ENCODE data around the gene LANCL1. TPM values are rescaled to one million over a fixed set of nuclear protein-coding genes. Genes with fewer than 3 reads are reported as not detected.

LANCL1 gene
- total RNA-seq, 1 experiment from 2014 or later, result 35.9 TPM

DNA sequence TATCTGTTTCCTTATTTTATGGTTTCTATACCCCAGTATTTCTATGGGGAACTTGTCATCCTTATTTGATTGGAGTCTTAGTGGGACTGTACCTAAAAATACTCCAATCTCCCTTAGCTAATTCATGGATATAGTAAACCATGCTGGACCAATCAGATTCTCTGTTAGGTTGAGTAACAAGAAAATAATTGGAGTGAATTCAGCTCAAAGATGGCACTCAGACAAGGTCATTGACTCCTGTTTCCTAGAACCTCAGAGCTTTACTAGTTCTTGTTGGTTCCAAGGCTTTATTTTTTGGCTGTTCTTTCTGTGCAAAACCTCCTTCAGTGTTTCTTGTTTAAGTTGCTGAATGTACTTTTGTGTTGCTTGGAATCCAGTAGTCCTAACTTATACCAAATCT is 48.0 kb upstream of the LANCL1 start (continued):
- no peak for TF ChIP-seq ETV6 (CRISPR knock-in tag; IDR thresholded peaks at IDR 0.05)
- no peak for TF ChIP-seq SMAD3 (CRISPR knock-in tag; IDR thresholded peaks at IDR 0.05; ENCODE audit: borderline replicate concordance)
- no peak for TF ChIP-seq NFE2L1 (CRISPR knock-in tag; IDR thresholded peaks at IDR 0.05)
- TF ChIP-seq, protein P1, sequence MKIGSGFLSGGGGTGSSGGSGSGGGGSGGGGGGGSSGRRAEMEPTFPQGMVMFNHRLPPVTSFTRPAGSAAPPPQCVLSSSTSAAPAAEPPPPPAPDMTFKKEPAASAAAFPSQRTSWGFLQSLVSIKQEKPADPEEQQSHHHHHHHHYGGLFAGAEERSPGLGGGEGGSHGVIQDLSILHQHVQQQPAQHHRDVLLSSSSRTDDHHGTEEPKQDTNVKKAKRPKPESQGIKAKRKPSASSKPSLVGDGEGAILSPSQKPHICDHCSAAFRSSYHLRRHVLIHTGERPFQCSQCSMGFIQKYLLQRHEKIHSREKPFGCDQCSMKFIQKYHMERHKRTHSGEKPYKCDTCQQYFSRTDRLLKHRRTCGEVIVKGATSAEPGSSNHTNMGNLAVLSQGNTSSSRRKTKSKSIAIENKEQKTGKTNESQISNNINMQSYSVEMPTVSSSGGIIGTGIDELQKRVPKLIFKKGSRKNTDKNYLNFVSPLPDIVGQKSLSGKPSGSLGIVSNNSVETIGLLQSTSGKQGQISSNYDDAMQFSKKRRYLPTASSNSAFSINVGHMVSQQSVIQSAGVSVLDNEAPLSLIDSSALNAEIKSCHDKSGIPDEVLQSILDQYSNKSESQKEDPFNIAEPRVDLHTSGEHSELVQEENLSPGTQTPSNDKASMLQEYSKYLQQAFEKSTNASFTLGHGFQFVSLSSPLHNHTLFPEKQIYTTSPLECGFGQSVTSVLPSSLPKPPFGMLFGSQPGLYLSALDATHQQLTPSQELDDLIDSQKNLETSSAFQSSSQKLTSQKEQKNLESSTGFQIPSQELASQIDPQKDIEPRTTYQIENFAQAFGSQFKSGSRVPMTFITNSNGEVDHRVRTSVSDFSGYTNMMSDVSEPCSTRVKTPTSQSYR (CRISPR knock-in tag; IDR thresholded peaks at IDR 0.05), result no peak

DNA sequence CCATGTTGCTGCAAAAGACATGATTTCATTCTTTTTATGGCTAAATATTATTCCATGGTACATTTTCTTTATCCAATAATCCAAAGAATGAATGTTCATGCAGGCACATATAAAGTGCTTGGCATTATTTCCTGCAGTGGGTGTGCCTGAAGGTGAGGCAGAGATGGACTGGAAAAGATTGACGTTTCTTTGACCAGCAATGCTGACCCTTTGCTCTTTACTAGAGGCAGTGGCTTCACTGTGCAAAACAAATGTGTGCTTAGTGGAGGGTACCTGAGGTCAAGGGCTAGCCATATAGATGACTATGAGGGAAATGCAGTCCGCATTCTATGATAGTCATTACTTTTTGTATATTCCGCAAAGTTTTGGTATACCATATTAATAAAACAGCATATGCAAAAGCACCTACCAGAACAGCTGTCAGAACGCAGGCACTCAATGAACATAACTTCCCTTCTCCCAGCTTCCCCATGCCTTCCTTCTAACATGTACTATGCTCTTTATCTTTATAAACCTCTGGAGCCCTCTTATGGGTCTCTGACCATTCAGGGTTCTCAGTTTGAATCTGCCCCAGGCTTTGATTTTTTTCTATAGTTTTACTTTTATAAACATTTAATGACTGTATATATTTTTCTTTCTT is 47.2 kb upstream of the LANCL1 start:
- TF ChIP-seq, protein P2, sequence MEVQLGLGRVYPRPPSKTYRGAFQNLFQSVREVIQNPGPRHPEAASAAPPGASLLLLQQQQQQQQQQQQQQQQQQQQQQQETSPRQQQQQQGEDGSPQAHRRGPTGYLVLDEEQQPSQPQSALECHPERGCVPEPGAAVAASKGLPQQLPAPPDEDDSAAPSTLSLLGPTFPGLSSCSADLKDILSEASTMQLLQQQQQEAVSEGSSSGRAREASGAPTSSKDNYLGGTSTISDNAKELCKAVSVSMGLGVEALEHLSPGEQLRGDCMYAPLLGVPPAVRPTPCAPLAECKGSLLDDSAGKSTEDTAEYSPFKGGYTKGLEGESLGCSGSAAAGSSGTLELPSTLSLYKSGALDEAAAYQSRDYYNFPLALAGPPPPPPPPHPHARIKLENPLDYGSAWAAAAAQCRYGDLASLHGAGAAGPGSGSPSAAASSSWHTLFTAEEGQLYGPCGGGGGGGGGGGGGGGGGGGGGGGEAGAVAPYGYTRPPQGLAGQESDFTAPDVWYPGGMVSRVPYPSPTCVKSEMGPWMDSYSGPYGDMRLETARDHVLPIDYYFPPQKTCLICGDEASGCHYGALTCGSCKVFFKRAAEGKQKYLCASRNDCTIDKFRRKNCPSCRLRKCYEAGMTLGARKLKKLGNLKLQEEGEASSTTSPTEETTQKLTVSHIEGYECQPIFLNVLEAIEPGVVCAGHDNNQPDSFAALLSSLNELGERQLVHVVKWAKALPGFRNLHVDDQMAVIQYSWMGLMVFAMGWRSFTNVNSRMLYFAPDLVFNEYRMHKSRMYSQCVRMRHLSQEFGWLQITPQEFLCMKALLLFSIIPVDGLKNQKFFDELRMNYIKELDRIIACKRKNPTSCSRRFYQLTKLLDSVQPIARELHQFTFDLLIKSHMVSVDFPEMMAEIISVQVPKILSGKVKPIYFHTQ (CRISPR knock-in tag; IDR thresholded peaks at IDR 0.05), result no peak
- H3K36me3 Mint-ChIP-seq, result no peaks in the 10 kb centered on the region
- no peaks in the 10 kb centered on the region for H3K27me3 Mint-ChIP-seq (ENCODE audit: low read depth)
- ChIA-PET POLR2A (no interaction called here), CTCF (interaction anchor here (1.2 to 1.3 kb wide), 2 partner anchors 21 to 54 kb away, joined by 3 read pairs; no protein-coding TSS in a partner anchor)
- DNase-seq (ENCODE audit: low spot score) (no peak), ATAC-seq (no peak)
- H3K27ac Mint-ChIP-seq, result no peak overlapping the region
- H3K4me3 Mint-ChIP-seq, result no peak overlapping the region
- no peaks in the 10 kb centered on the region for H3K9me3 Mint-ChIP-seq
- peaks cover 11% of the 10 kb centered on the region for H3K4me1 Mint-ChIP-seq

DNA sequence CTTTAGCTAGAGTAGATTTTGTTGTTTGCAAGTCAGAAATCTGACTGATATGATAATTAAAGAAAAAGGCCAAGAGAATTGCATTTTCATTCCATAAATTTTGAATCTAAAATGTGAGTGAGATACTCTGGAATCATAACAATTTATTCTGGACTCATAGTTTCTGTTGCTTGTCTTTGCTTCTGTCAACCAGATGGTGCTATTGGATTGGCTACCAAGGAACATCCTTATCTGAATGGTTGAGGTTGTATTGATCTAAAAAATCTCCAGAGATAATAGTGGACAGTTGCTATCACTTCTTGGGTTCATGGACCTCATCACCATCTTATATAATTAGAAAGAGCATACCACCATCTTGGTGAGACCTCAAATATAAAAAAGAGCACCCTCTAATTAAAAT is 45.8 kb upstream of the LANCL1 start:
- ChIA-PET CTCF (no interaction called here), POLR2A (no interaction called here)
- DNase-seq (ENCODE audit: low spot score) (no peak), ATAC-seq (no peak)
- Mint-ChIP-seq H3K27ac (no peak overlapping the region), H3K36me3 (no peaks in the 10 kb centered on the region), H3K9me3 (no peaks in the 10 kb centered on the region), H3K27me3 (ENCODE audit: low read depth) (no peaks in the 10 kb centered on the region), H3K4me3 (no peak overlapping the region), H3K4me1 (peaks cover 6% of the 10 kb centered on the region; the same call in 1 of the 2 replicates)
- TF ChIP-seq JAZF1 (CRISPR knock-in tag; IDR thresholded peaks at IDR 0.05), result no peak
- no peak for TF ChIP-seq MXD4 (CRISPR knock-in tag; IDR thresholded peaks at IDR 0.05; ENCODE audit: borderline replicate concordance)
- TF ChIP-seq ZNF232 (CRISPR knock-in tag; IDR thresholded peaks at IDR 0.05), result no peak
- TF ChIP-seq ZBTB21 (CRISPR knock-in tag; IDR thresholded peaks at IDR 0.05; ENCODE audit: borderline replicate concordance), result no peak
- TF ChIP-seq ZNF671 (CRISPR knock-in tag; IDR thresholded peaks at IDR 0.05), result no peak
- no peak for TF ChIP-seq NR1H2 (CRISPR knock-in tag; IDR thresholded peaks at IDR 0.05)
- no peak for TF ChIP-seq CREM (CRISPR knock-in tag; IDR thresholded peaks at IDR 0.05)
- no peak for TF ChIP-seq TEAD4 (CRISPR knock-in tag; IDR thresholded peaks at IDR 0.05)
- TF ChIP-seq, protein P3, sequence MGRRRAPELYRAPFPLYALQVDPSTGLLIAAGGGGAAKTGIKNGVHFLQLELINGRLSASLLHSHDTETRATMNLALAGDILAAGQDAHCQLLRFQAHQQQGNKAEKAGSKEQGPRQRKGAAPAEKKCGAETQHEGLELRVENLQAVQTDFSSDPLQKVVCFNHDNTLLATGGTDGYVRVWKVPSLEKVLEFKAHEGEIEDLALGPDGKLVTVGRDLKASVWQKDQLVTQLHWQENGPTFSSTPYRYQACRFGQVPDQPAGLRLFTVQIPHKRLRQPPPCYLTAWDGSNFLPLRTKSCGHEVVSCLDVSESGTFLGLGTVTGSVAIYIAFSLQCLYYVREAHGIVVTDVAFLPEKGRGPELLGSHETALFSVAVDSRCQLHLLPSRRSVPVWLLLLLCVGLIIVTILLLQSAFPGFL (CRISPR knock-in tag; IDR thresholded peaks at IDR 0.05; ENCODE audit: borderline replicate concordance), result no peak
- TF ChIP-seq, protein P4, sequence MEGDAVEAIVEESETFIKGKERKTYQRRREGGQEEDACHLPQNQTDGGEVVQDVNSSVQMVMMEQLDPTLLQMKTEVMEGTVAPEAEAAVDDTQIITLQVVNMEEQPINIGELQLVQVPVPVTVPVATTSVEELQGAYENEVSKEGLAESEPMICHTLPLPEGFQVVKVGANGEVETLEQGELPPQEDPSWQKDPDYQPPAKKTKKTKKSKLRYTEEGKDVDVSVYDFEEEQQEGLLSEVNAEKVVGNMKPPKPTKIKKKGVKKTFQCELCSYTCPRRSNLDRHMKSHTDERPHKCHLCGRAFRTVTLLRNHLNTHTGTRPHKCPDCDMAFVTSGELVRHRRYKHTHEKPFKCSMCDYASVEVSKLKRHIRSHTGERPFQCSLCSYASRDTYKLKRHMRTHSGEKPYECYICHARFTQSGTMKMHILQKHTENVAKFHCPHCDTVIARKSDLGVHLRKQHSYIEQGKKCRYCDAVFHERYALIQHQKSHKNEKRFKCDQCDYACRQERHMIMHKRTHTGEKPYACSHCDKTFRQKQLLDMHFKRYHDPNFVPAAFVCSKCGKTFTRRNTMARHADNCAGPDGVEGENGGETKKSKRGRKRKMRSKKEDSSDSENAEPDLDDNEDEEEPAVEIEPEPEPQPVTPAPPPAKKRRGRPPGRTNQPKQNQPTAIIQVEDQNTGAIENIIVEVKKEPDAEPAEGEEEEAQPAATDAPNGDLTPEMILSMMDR (IDR thresholded peaks at IDR 0.05), result no peak
- TF ChIP-seq, protein P5, sequence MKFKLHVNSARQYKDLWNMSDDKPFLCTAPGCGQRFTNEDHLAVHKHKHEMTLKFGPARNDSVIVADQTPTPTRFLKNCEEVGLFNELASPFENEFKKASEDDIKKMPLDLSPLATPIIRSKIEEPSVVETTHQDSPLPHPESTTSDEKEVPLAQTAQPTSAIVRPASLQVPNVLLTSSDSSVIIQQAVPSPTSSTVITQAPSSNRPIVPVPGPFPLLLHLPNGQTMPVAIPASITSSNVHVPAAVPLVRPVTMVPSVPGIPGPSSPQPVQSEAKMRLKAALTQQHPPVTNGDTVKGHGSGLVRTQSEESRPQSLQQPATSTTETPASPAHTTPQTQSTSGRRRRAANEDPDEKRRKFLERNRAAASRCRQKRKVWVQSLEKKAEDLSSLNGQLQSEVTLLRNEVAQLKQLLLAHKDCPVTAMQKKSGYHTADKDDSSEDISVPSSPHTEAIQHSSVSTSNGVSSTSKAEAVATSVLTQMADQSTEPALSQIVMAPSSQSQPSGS (CRISPR knock-in tag; IDR thresholded peaks at IDR 0.05; ENCODE audit: borderline replicate concordance, low read depth), result no peak
- no peak for TF ChIP-seq ZNF121 (CRISPR knock-in tag; IDR thresholded peaks at IDR 0.05)
- TF ChIP-seq NFE2L1 (CRISPR knock-in tag; IDR thresholded peaks at IDR 0.05), result no peak
- no peak for TF ChIP-seq ZNF138 (CRISPR knock-in tag; conservative IDR thresholded peaks at IDR 0.05)
- no peak for TF ChIP-seq ATF1 (CRISPR knock-in tag; IDR thresholded peaks at IDR 0.05)
- no peak for TF ChIP-seq FOXJ3 (CRISPR knock-in tag; IDR thresholded peaks at IDR 0.05; ENCODE audit: borderline replicate concordance)
